ENCODE measurements around the gene DIRAS1. TPM values are rescaled to one million over a fixed set of nuclear protein-coding genes. Genes with fewer than 3 reads are reported as not detected.

The DIRAS1 gene
- total and polyA plus RNA-seq, 4 donors, result 0.01 to 0.09 (median 0.08) TPM; not detected in 1

DNA sequence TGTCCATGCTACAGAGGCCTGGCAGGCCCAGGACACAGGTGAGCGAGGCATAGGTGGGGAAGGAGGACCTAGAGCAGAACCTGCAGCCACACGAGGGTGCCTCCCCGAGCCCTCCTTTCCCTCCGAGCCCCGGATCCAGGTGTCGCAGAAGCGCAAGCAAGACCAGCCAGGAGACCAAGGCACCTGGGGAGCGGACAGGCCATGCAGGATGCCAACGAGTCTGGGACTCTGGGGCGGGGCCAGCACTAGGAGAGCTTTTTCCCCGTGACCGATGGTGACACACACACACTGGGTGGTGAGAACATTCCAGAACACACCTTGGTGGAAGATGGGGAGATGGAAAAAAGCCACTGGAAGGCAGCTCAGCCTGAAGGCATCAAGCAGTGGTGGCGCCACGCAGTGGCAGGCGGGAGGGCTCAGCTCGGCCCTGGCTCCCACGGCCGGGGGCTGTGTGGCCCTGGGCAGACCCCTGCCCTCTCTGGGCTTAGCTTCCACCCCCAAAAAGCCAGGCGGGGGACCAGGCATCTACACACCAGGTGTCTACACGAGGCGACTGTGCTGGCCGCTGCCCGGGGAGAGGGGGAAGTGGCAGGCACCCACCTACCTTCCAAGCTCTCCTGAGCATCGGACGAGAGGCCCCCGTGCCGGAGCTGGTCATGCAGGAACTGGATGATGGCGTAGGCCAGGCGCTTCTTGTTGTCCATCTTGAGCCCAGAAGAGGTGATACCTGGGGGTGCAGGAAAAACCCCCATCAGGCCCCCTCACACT is 47.4 kb upstream of the DIRAS1 start:
- Histone ChIP-seq H3K9ac (ENCODE audit: low read depth in 1 of 2, low read length in 2 of 2) (no peak overlapping the region), H3K27me3 (ENCODE audit: control insufficient read depth in 4 of 4, insufficient read depth in 4 of 4, low read length in 3 of 4) (no peaks in the 10 kb centered on the region), H3K4me1 (ENCODE audit: control insufficient read depth in 4 of 4, insufficient read depth in 4 of 4, low read length in 3 of 4) (peaks cover 0 to 3% (median under 1%) of the 10 kb centered on the region in 4 donors), H3K4me3 (ENCODE audit: low read depth in 1 of 3, low read length in 3 of 3) (no peak overlapping the region), H3K36me3 (ENCODE audit: control insufficient read depth in 4 of 4, insufficient read depth in 3 of 4, low read depth in 1 of 4, low read length in 3 of 4) (peaks cover 1 to 28% (median 7%) of the 10 kb centered on the region in 4 donors), H3K9me3 (ENCODE audit: control insufficient read depth in 4 of 4, low read length in 3 of 4) (no peaks in the 10 kb centered on the region), H3K27ac (ENCODE audit: low read depth in 1 of 2, low read length in 2 of 2) (no peak overlapping the region)
- no peak for TF ChIP-seq TAF1 (conservative IDR thresholded peaks at IDR 0.05)
- no peak for TF ChIP-seq SP1 (IDR thresholded peaks at IDR 0.05)
- no peak for TF ChIP-seq RAD21 (IDR thresholded peaks at IDR 0.05)
- no peak for TF ChIP-seq HNF4A (conservative IDR thresholded peaks at IDR 0.05)
- TF ChIP-seq, protein P1, sequence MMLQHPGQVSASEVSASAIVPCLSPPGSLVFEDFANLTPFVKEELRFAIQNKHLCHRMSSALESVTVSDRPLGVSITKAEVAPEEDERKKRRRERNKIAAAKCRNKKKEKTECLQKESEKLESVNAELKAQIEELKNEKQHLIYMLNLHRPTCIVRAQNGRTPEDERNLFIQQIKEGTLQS (IDR thresholded peaks at IDR 0.05), result no peak
- no peak for TF ChIP-seq HNF4G (IDR thresholded peaks at IDR 0.05)
- TF ChIP-seq, protein P2, sequence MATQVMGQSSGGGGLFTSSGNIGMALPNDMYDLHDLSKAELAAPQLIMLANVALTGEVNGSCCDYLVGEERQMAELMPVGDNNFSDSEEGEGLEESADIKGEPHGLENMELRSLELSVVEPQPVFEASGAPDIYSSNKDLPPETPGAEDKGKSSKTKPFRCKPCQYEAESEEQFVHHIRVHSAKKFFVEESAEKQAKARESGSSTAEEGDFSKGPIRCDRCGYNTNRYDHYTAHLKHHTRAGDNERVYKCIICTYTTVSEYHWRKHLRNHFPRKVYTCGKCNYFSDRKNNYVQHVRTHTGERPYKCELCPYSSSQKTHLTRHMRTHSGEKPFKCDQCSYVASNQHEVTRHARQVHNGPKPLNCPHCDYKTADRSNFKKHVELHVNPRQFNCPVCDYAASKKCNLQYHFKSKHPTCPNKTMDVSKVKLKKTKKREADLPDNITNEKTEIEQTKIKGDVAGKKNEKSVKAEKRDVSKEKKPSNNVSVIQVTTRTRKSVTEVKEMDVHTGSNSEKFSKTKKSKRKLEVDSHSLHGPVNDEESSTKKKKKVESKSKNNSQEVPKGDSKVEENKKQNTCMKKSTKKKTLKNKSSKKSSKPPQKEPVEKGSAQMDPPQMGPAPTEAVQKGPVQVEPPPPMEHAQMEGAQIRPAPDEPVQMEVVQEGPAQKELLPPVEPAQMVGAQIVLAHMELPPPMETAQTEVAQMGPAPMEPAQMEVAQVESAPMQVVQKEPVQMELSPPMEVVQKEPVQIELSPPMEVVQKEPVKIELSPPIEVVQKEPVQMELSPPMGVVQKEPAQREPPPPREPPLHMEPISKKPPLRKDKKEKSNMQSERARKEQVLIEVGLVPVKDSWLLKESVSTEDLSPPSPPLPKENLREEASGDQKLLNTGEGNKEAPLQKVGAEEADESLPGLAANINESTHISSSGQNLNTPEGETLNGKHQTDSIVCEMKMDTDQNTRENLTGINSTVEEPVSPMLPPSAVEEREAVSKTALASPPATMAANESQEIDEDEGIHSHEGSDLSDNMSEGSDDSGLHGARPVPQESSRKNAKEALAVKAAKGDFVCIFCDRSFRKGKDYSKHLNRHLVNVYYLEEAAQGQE (IDR thresholded peaks at IDR 0.05), result no peak
- TF ChIP-seq NR2F2 (IDR thresholded peaks at IDR 0.05), result no peak
- TF ChIP-seq, protein P3, sequence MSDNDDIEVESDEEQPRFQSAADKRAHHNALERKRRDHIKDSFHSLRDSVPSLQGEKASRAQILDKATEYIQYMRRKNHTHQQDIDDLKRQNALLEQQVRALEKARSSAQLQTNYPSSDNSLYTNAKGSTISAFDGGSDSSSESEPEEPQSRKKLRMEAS (IDR thresholded peaks at IDR 0.05), result no peak
- TF ChIP-seq, protein P4, sequence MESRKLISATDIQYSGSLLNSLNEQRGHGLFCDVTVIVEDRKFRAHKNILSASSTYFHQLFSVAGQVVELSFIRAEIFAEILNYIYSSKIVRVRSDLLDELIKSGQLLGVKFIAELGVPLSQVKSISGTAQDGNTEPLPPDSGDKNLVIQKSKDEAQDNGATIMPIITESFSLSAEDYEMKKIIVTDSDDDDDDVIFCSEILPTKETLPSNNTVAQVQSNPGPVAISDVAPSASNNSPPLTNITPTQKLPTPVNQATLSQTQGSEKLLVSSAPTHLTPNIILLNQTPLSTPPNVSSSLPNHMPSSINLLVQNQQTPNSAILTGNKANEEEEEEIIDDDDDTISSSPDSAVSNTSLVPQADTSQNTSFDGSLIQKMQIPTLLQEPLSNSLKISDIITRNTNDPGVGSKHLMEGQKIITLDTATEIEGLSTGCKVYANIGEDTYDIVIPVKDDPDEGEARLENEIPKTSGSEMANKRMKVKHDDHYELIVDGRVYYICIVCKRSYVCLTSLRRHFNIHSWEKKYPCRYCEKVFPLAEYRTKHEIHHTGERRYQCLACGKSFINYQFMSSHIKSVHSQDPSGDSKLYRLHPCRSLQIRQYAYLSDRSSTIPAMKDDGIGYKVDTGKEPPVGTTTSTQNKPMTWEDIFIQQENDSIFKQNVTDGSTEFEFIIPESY (IDR thresholded peaks at IDR 0.05), result no peak
- TF ChIP-seq FOXA1 (IDR thresholded peaks at IDR 0.05), result no peak
- TF ChIP-seq RXRA (IDR thresholded peaks at IDR 0.05), result no peak
- no peak for TF ChIP-seq GABPA (IDR thresholded peaks at IDR 0.05 in 1 of 2, conservative IDR thresholded peaks at IDR 0.05 in 1 of 2)
- TF ChIP-seq YY1 (IDR thresholded peaks at IDR 0.05), result no peak
- TF ChIP-seq JUND (IDR thresholded peaks at IDR 0.05), result no peak
- no peak for TF ChIP-seq EGR1 (IDR thresholded peaks at IDR 0.05; ENCODE audit: low read depth in 2 of 2)
- DNase-seq (ENCODE audit: low spot score), result no peak
- WGBS, result 97% methylated on average over 29 of the region's 29 CpGs

DNA sequence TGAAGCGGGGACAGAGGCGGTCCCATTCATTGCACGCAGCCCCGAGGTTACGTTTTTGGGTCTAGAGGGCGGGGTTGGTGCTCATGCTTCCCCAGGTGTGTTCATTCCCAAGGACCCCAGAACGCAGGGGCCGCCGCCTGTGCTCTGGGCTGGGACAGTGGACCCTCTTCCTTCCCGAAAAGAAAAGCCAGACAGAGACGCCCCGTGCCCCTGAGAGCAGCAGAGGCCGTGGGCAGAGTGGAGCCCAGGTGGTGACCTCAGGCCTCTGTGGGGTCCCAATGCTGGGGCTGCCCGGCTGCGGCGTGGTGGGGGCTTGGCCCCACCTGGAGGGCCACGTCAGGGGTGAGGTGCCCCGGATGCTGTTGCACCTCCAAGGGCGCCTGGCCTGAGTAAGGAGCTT is 46.5 kb upstream of the DIRAS1 start:
- H3K4me3 ChIP-seq (ENCODE audit: low read depth in 1 of 3, low read length in 3 of 3), result no peak overlapping the region
- no peak for TF ChIP-seq NR2F2 (IDR thresholded peaks at IDR 0.05)
- TF ChIP-seq FOXA2 (IDR thresholded peaks at IDR 0.05), result no peak
- H3K4me1 ChIP-seq (ENCODE audit: control insufficient read depth in 4 of 4, insufficient read depth in 4 of 4, low read length in 3 of 4), result peaks cover 0 to 3% (median under 1%) of the 10 kb centered on the region in 4 donors
- H3K9ac ChIP-seq (ENCODE audit: low read depth in 1 of 2, low read length in 2 of 2), result no peak overlapping the region
- no peak overlapping the region for H3K27ac ChIP-seq (ENCODE audit: low read depth in 1 of 2, low read length in 2 of 2)
- no peaks in the 10 kb centered on the region for H3K27me3 ChIP-seq (ENCODE audit: control insufficient read depth in 4 of 4, insufficient read depth in 4 of 4, low read length in 3 of 4)
- 97% methylated on average over 19 of the region's 19 CpGs for WGBS
- H3K9me3 ChIP-seq (ENCODE audit: control insufficient read depth in 4 of 4, low read length in 3 of 4), result no peaks in the 10 kb centered on the region
- DNase-seq (ENCODE audit: low spot score), result no peak
- H3K36me3 ChIP-seq (ENCODE audit: control insufficient read depth in 4 of 4, insufficient read depth in 3 of 4, low read depth in 1 of 4, low read length in 3 of 4), result peaks cover 3 to 37% (median 9%) of the 10 kb centered on the region in 4 donors

Data from liver (tissue), 9 donors.